ENCODE data around the gene TLR8.
"Not testable (repeated sequence)": the region's sequence is repeated elsewhere in the genome, so short reads cannot be mapped to it uniquely, and the experiment has no call there.

The TLR8 gene

DNA sequence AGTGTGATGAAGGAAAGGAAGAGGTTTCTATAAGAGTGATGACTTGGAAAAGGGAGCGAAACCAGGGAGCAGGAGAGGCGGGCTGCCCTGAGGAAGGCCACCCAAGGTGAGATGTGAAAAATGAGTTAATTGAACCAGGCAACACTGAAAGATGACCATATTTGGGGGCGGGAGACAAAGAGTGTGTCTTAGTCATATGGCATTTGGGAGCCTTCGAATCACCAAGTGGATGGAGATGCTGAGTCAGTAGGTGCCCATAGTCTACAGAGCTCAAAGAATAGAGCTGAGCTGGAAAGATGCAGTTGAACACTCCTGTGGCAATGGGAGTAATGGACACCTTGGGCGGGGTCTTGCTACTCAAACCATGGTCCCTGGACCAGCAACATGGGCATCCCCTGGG lies 8.3 kb upstream of the TLR8 start:
- DNase-seq (ENCODE audit: low spot score), result no peak

DNA sequence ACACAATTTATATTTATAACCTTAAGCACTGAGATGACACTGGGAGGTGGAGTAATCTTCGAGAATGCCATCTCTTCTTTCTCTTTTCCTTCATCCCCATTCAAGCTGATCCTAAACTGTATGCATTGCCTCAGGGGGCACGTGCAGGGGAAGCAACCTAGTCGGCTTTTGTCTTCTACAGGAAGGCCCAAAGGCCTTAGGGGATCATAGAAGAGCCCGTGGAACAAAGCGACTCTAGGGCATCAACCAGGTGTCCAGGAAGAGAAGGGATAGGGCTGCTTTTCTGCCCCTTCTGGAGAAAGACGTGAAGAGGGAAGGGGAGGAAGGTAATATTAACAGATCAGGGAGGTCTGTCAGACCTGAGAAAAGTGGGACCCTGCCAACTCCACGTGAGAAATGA lies 6.9 kb upstream of the TLR8 start:
- no peak for DNase-seq (ENCODE audit: low spot score)

GRCh38 chrX:12901486-12901885 lies 4.9 kb upstream of the TLR8 start:
- DNase-seq (ENCODE audit: low spot score), result peak; percentile 64

DNA sequence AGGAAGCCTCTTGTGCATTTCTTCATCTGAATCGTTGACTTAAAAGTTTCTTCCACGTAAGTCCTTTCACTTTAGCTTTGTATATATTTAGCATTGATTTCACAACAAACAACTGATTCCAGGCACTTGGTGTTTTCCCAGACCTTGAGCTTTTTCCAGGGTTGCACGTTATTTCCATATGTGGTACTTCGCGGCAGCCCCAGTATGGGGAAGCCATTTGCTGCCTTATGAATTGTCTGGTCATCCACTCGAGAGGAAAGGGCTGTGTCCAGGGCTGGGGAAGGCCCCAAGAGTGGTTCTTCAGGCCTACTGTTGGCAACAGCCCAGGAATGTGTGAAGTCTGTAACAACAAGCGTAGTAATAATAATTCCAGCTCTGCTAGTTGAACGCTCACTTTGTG lies 2.8 kb upstream of the TLR8 start:
- no peak for DNase-seq (ENCODE audit: low spot score)

GRCh38 chrX:12910423-12911121 lies 4.2 kb downstream of the TLR8 start:
- DNase-seq (ENCODE audit: low spot score), result no peak

- no peak for DNase-seq (ENCODE audit: low spot score)
Observed at GRCh38 chrX:12911122-12911470, 4.7 kb downstream of the TLR8 start.

- no peak for DNase-seq (ENCODE audit: low spot score)
Observed at GRCh38 chrX:12912791-12913482, 6.5 kb downstream of the TLR8 start.

GRCh38 chrX:12917753-12918152 lies 11.3 kb downstream of the TLR8 start:
- no peak for DNase-seq (ENCODE audit: low spot score)

DNA sequence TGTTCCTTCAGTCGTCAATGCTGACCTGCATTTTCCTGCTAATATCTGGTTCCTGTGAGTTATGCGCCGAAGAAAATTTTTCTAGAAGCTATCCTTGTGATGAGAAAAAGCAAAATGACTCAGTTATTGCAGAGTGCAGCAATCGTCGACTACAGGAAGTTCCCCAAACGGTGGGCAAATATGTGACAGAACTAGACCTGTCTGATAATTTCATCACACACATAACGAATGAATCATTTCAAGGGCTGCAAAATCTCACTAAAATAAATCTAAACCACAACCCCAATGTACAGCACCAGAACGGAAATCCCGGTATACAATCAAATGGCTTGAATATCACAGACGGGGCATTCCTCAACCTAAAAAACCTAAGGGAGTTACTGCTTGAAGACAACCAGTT lies 12.6 kb downstream of the TLR8 start:
- DNase-seq (ENCODE audit: low spot score), result no peak

- no peak for DNase-seq (ENCODE audit: low spot score)
Observed at GRCh38 chrX:12919620-12920019, 13.2 kb downstream of the TLR8 start.

DNA sequence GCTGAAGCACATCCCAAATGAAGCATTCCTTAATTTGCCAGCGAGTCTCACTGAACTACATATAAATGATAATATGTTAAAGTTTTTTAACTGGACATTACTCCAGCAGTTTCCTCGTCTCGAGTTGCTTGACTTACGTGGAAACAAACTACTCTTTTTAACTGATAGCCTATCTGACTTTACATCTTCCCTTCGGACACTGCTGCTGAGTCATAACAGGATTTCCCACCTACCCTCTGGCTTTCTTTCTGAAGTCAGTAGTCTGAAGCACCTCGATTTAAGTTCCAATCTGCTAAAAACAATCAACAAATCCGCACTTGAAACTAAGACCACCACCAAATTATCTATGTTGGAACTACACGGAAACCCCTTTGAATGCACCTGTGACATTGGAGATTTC lies 14.6 kb downstream of the TLR8 start:
- DNase-seq (ENCODE audit: low spot score), result no peak

GRCh38 chrX:12921886-12922598 lies 15.6 kb downstream of the TLR8 start:
- DNase-seq (ENCODE audit: low spot score), result no peak

DNA sequence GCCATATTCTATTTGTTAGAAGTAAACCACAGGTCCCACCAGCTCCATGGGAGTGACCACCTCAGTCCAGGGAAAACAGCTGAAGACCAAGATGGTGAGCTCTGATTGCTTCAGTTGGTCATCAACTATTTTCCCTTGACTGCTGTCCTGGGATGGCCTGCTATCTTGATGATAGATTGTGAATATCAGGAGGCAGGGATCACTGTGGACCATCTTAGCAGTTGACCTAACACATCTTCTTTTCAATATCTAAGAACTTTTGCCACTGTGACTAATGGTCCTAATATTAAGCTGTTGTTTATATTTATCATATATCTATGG lies 16.1 kb downstream of the TLR8 start:
- no peak for DNase-seq (ENCODE audit: low spot score)

GRCh38 chrX:12929701-12930100 lies 23.3 kb downstream of the TLR8 start:
- DNase-seq (ENCODE audit: low spot score), result no peak

DNA sequence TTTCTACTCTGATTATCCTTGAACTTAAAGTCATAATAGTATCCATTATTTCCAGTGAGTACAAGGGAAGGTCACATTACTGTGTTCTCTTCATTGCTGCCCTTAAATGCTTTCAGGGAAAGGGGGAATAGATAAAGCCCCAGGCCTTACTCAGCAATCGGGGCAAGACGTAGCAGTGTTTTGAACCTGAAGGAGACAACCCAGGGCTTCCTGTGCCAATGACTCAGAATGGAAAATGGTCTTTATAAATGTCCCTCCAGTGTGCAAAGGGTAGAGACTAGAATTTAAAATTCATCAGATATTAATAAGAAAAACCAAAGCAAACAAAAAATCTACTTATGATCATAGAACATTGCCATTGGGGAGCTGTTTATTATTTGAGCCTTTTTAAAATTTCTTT lies 23.7 kb downstream of the TLR8 start:
- DNase-seq (ENCODE audit: low spot score), result no peak

GRCh38 chrX:12932244-12932643 lies 25.8 kb downstream of the TLR8 start:
- DNase-seq (ENCODE audit: low spot score), result no peak

DNA sequence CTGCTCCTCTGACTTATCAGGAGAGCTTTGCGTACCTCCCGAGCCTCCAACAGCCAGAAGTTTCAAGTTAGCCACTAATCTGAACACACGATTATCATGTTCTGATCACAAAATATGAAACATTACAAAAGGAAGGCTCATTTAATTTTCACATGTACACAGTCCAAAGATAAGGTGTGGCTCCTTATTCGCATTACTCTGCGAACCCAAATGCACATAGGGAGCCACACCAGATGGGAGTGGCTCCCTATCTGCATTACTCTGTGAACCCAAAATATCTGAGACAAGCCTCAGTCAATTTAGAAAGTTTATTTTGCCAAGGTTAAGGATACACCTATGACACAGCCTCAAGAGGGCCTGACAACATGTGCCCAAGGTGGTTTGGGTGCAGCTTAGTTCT lies 28.4 kb downstream of the TLR8 start:
- no peak for DNase-seq (ENCODE audit: low spot score)

- DNase-seq (ENCODE audit: low spot score), result no peak
Observed at GRCh38 chrX:12936947-12937346, 30.5 kb downstream of the TLR8 start.

DNA sequence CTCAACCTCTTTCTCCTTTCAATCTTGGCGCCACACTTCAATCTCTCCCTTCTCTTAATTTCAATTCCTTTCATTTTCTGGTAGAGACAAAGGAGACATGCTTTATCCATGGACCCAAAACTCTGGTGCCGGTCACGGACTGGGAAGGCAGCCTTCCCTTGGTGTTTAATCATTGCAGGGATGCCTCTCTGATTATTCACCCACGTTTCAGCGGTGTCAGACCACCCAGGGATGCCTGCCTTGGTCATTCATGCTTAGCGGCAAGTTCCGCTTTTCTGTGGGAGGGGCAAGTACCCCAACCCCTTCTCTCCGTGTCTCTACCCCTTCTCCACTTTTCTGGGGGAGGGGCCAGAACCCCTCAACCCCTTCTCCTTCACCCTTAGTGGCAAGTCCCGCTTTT lies 34.1 kb downstream of the TLR8 start:
- DNase-seq (ENCODE audit: low spot score), result not testable (repeated sequence)

DNA sequence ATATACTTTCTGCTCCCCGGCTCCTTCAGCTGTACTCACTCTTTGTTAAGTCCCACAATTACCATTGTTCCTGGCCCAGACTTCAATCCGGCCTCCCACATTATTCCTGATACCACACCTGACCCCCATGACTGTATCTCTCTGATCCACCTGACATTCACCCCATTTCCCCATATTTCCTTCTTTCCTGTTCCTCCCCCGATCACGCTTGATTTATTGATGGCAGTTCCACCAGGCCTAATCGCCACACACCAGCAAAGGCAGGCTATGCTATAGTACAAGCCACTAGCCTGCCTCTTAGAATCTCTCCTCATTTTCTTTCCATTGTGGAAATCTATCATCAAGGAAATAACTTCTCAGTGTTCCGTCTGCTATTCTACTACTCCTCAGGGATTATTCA lies 37.2 kb downstream of the TLR8 start:
- not testable (repeated sequence) for DNase-seq (ENCODE audit: low spot score)

- not testable (repeated sequence) for DNase-seq (ENCODE audit: low spot score)
Observed at GRCh38 chrX:12944452-12944851, 38.0 kb downstream of the TLR8 start.

DNA sequence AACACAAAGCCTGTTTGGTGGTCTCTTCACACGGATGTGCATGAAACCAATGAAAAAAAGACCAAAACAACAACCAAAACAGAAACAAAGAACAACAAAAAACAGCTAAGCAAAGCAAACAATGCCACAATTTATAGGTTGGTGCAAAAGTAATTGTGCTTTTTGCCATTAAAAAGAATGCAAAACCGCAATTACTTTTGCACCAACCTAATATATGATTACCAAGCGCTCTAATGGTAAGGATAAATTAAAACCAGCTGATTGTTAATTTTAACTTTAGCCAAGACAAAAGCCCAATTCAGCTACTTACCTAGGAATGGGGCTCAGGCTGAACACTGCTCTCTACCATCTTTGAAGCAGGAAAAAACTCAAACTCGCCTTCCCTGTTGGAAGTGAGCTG lies 39.1 kb downstream of the TLR8 start:
- DNase-seq (ENCODE audit: low spot score), result no peak

GRCh38 chrX:12946406-12946805 lies 40.0 kb downstream of the TLR8 start:
- no peak for DNase-seq (ENCODE audit: low spot score)
